ENCODE results near the gene CARMIL1. TPM values are rescaled to one million over a fixed set of nuclear protein-coding genes. Genes with fewer than 3 reads are reported as not detected.

The CARMIL1 gene
- total and polyA plus RNA-seq, 10 of the 15 experiments (the other 5 are each of a cell fraction or from before 2014, with no cell fraction given), result 6.4 to 18.1 (median 10.3) TPM

- no peak for FAIRE-seq
Measured at GRCh38 chr6:25469797-25470388, 190.7 kb downstream of the CARMIL1 start.

More at GRCh38 chr6:25469797-25470388, 190.7 kb downstream of the CARMIL1 start:
- ChIA-PET CTCF (interaction anchor here (1.0 to 1.8 kb wide), 5 partner anchors 20 to 204 kb away, joined by 3 to 6 read pairs (median 3); partner anchors contain the start of gene CARMIL1), SMC1A (ENCODE audit: uncharacterized antibody, unreplicated experiment) (interaction anchor here (0.6 to 1.6 kb wide), 6 partner anchors 57 to 204 kb away, joined by 3 to 4 read pairs (median 3); no protein-coding TSS in a partner anchor), POLR2A (no interaction called here), RAD21 (ENCODE audit: unreplicated experiment) (interaction anchor here (1.0 kb wide), 1 partner anchor 191 kb away, joined by 5 read pairs; the partner anchor contains the start of gene CARMIL1)
- no peak for DNase-seq (ENCODE audit: low read depth, low spot score)
- Histone ChIP-seq H3K4me3 (no peak overlapping the region), H3K9ac (ENCODE audit: control insufficient read depth, insufficient read depth, low read length) (no peak overlapping the region), H2AFZ (ENCODE audit: control insufficient read depth, low read depth, low read length) (no peak overlapping the region), H3K4me1 (ENCODE audit: control insufficient read depth, insufficient read depth, low read length) (peaks cover 5% of the 10 kb centered on the region; the same call in 1 of the 2 replicates), H3K79me2 (ENCODE audit: control insufficient read depth, insufficient read depth, low read length) (no peaks in the 10 kb centered on the region), H3K4me2 (ENCODE audit: control insufficient read depth, insufficient read depth) (no peak overlapping the region), H4K20me1 (ENCODE audit: control insufficient read depth, insufficient read depth) (no peaks in the 10 kb centered on the region), H3K36me3 (ENCODE audit: control insufficient read depth in 2 of 2, insufficient read depth in 2 of 2, low read length in 1 of 2) (no peaks in the 10 kb centered on the region; a peak in 1 of 4 replicates), H3K27me3 (replicated peaks in 1 of 2; ENCODE audit: control insufficient read depth in 2 of 2, insufficient read depth in 2 of 2, low read length in 1 of 2) (no peaks in the 10 kb centered on the region), H3K9me3 (replicated peaks; ENCODE audit: control insufficient read depth, insufficient read depth, low read length) (no peaks in the 10 kb centered on the region; the same call in 2 of the 3 replicates), H3K27ac (ENCODE audit: control insufficient read depth, insufficient read depth) (no peak overlapping the region)
- no peak for TF ChIP-seq YBX1 (IDR thresholded peaks at IDR 0.05)
- TF ChIP-seq USF2 (IDR thresholded peaks at IDR 0.05; ENCODE audit: borderline replicate concordance, low read depth, low read length), result no peak
- no peak for TF ChIP-seq ETV6 (conservative IDR thresholded peaks at IDR 0.05 in 1 of 2, IDR thresholded peaks at IDR 0.05 in 1 of 2; ENCODE audit: borderline replicate concordance in 1 of 2, low read depth in 1 of 2)
- no peak for TF ChIP-seq ZNF592 (IDR thresholded peaks at IDR 0.05)
- TF ChIP-seq MEF2A (IDR thresholded peaks at IDR 0.05; ENCODE audit: insufficient read depth, low read depth, low read length), result no peak
- TF ChIP-seq ATF7 (IDR thresholded peaks at IDR 0.05; ENCODE audit: low read depth), result no peak
- no peak for TF ChIP-seq RCOR1 (conservative IDR thresholded peaks at IDR 0.05; ENCODE audit: low read depth, low read length)
- TF ChIP-seq MYB (IDR thresholded peaks at IDR 0.05; ENCODE audit: borderline replicate concordance, low read depth, low read length), result no peak
- no peak for TF ChIP-seq BCL11A (IDR thresholded peaks at IDR 0.05; ENCODE audit: low read depth, low read length)
- TF ChIP-seq ESRRA (IDR thresholded peaks at IDR 0.05; ENCODE audit: low read length), result no peak
- no peak for TF ChIP-seq CUX1 (IDR thresholded peaks at IDR 0.05; ENCODE audit: insufficient replicate concordance, low read depth, low read length)
- TF ChIP-seq ZBED1 (IDR thresholded peaks at IDR 0.05; ENCODE audit: borderline replicate concordance), result no peak
- no peak for TF ChIP-seq PAX5 (IDR thresholded peaks at IDR 0.05; ENCODE audit: borderline replicate concordance, low read depth, low read length)
- no peak for TF ChIP-seq STAT3 (IDR thresholded peaks at IDR 0.05; ENCODE audit: low read depth, low read length)
- BruUV-seq (replicated peaks), result no TSS peak
- in situ Hi-C loops (cut with MboI) (no loop called here), intact Hi-C loops (cut with micrococcal nuclease; ENCODE audit: unreplicated experiment) (no loop called here)
- no peak for ATAC-seq
